Measurements from ENCODE around the gene TIMM17A. TPM values are rescaled to one million over a fixed set of nuclear protein-coding genes. Genes with fewer than 3 reads are reported as not detected.

The TIMM17A gene
- total RNA-seq, 6 experiments from 2014 or later = 26.5 to 44.1 (median 38.1) TPM

- Histone ChIP-seq H3K36me3 (peaks cover 0 to 38% (median 11%) of the 10 kb centered on the region in 4 donors), H3K9me3 (no peaks in the 10 kb centered on the region), H3K27me3 (no peaks in the 10 kb centered on the region), H3K4me3 (no peak overlapping the region), H3K4me1 (peaks cover 0 to 26% (median 11%) of the 10 kb centered on the region in 4 donors), H3K27ac (no peak overlapping the region)
- ATAC-seq (no peak), DNase-seq (no peak)
- WGBS (ENCODE audit: insufficient coverage, low coverage, low lambda C conversion rate, missing lambda C conversion rate) = 40% methylated on average over 5 of the region's 11 CpGs
- intact Hi-C loops (cut with DNase I) = loop anchor here in 1 of 2 donors (2.0 kb wide), 1 partner anchor 111 kb away; no protein-coding TSS in a partner anchor
- TF ChIP-seq CTCF (IDR thresholded peaks at IDR 0.05) = no peak
- TF ChIP-seq POLR2A (IDR thresholded peaks at IDR 0.05) = no peak
Observed at GRCh38 chr1:202007805-202008489, 52.6 kb downstream of the TIMM17A start.

GRCh38 chr1:202009326-202010179 is 54.2 kb downstream of the TIMM17A start:
- peaks cover 0 to 38% (median 9%) of the 10 kb centered on the region in 4 donors for H3K36me3 ChIP-seq
- H3K4me3 ChIP-seq = peak overlapping the region; percentile 22 to 87 (median 42)
- TF ChIP-seq CTCF (IDR thresholded peaks at IDR 0.05) (peak; percentile 88 to 95 (median 91)), POLR2A (IDR thresholded peaks at IDR 0.05) (no peak)
- DNase-seq (peak; percentile 59 to 86 (median 69)), ATAC-seq (peak; percentile 58 to 74 (median 68))
- 9% methylated on average over 6 of the region's 11 CpGs for WGBS (ENCODE audit: insufficient coverage, low coverage, low lambda C conversion rate, missing lambda C conversion rate)
- H3K27me3 ChIP-seq = no peaks in the 10 kb centered on the region
- H3K9me3 ChIP-seq = no peaks in the 10 kb centered on the region
- peak overlapping the region; percentile 90 to 94 (median 91) for H3K27ac ChIP-seq
- peaks cover 0 to 33% (median 14%) of the 10 kb centered on the region in 4 donors for H3K4me1 ChIP-seq
- intact Hi-C loops (cut with DNase I) = no loop called here

- no peaks in the 10 kb centered on the region for H3K27me3 ChIP-seq
- 53% methylated on average over 3 of the region's 24 CpGs for WGBS (ENCODE audit: insufficient coverage, low coverage, low lambda C conversion rate, missing lambda C conversion rate)
- TF ChIP-seq CTCF (IDR thresholded peaks at IDR 0.05) (no peak), POLR2A (IDR thresholded peaks at IDR 0.05) (peak; percentile 98)
- peaks cover 0 to 38% (median 11%) of the 10 kb centered on the region in 4 donors for H3K36me3 ChIP-seq
- H3K4me3 ChIP-seq = peak within 1 kb of the TSS; percentile 66 to 87 (median 70)
- H3K4me1 ChIP-seq = peaks cover 0 to 39% (median 14%) of the 10 kb centered on the region in 4 donors
- intact Hi-C loops (cut with DNase I) = no loop called here
- peak; percentile 68 to 92 (median 87) for ATAC-seq
- H3K27ac ChIP-seq = peak within 1 kb of the TSS; percentile 91 to 96 (median 94)
- no peaks in the 10 kb centered on the region for H3K9me3 ChIP-seq
- DNase-seq = peak; percentile 90 to 96 (median 94)
Observed at GRCh38 chr1:202010180-202011015, 55.1 kb downstream of the TIMM17A start, which contains the start of gene ELF3. Gene ELF3, plus strand, starts transcription at chr1:202010587. Its CDS starts 550 bp downstream, at chr1:202011137.

- H3K27ac ChIP-seq = peak overlapping the region; percentile 91 to 96 (median 94)
- no peak for ATAC-seq
- H3K9me3 ChIP-seq = no peaks in the 10 kb centered on the region
- no peaks in the 10 kb centered on the region for H3K27me3 ChIP-seq
- WGBS (ENCODE audit: insufficient coverage, low coverage, low lambda C conversion rate, missing lambda C conversion rate) = no CpG with 5 or more reads among the region's 11 CpGs
- intact Hi-C loops (cut with DNase I) = no loop called here
- H3K4me1 ChIP-seq = peaks cover 0 to 54% (median 10%) of the 10 kb centered on the region in 4 donors
- TF ChIP-seq POLR2A (IDR thresholded peaks at IDR 0.05) (no peak), CTCF (IDR thresholded peaks at IDR 0.05) (no peak)
- no peak for DNase-seq
- H3K36me3 ChIP-seq = peaks cover 0 to 43% (median 15%) of the 10 kb centered on the region in 4 donors
- H3K4me3 ChIP-seq = peak overlapping the region; percentile 66 to 87 (median 70)
Observed at GRCh38 chr1:202011994-202012393, 56.7 kb downstream of the TIMM17A start.
